ENCODE data around the gene BATF. TPM values are rescaled to one million over a fixed set of nuclear protein-coding genes. Genes with fewer than 3 reads are reported as not detected.

The BATF gene
- total RNA-seq, 2 experiments from 2014 or later, result 74.6 to 81.3 TPM

- DNase-seq (peak; percentile 38), ATAC-seq (no peak)
- H3K4me1 Mint-ChIP-seq, result peaks cover 74% of the 10 kb centered on the region
- H3K36me3 Mint-ChIP-seq, result peaks cover 12% of the 10 kb centered on the region
- H3K4me3 Mint-ChIP-seq, result no peak overlapping the region
- peaks cover 3% of the 10 kb centered on the region for H3K9me3 Mint-ChIP-seq (ENCODE audit: low read depth)
- H3K27me3 Mint-ChIP-seq, result no peaks in the 10 kb centered on the region
- CTCF ChIA-PET, result interaction anchor here (1.1 to 9.1 kb wide), 5 partner anchors 22 to 187 kb away, joined by 3 to 157 read pairs (median 48); no protein-coding TSS in a partner anchor
- H3K27ac Mint-ChIP-seq, result peak overlapping the region; percentile 22
Measured at GRCh38 chr14:75492832-75493591, 29.3 kb upstream of the BATF start.

- Mint-ChIP-seq H3K4me3 (no peak overlapping the region), H3K9me3 (ENCODE audit: low read depth) (peaks cover 3% of the 10 kb centered on the region), H3K27ac (no peak overlapping the region), H3K4me1 (peaks cover 74% of the 10 kb centered on the region), H3K27me3 (no peaks in the 10 kb centered on the region), H3K36me3 (peaks cover 12% of the 10 kb centered on the region)
- CTCF ChIA-PET, result interaction anchor here (1.1 to 9.1 kb wide), 5 partner anchors 22 to 188 kb away, joined by 3 to 157 read pairs (median 51); no protein-coding TSS in a partner anchor
- no peak for ATAC-seq
- DNase-seq, result peak; percentile 40
Measured at GRCh38 chr14:75493592-75494087, 28.6 kb upstream of the BATF start.

- H3K4me3 Mint-ChIP-seq, result no peak overlapping the region
- peaks cover 11% of the 10 kb centered on the region for H3K36me3 Mint-ChIP-seq
- CTCF ChIA-PET, result interaction anchor here (1.4 to 9.1 kb wide), 6 partner anchors 7 to 187 kb away, joined by 4 to 141 read pairs (median 50); partner anchors contain the start of gene BATF
- peaks cover 3% of the 10 kb centered on the region for H3K9me3 Mint-ChIP-seq (ENCODE audit: low read depth)
- DNase-seq (peak; percentile 39), ATAC-seq (no peak)
- H3K27ac Mint-ChIP-seq, result peak overlapping the region; percentile 65
- H3K4me1 Mint-ChIP-seq, result peaks cover 76% of the 10 kb centered on the region
- no peaks in the 10 kb centered on the region for H3K27me3 Mint-ChIP-seq
Measured at GRCh38 chr14:75494896-75495295, 27.4 kb upstream of the BATF start.

- Mint-ChIP-seq H3K4me3 (no peak overlapping the region), H3K9me3 (ENCODE audit: low read depth) (peaks cover 3% of the 10 kb centered on the region), H3K36me3 (peaks cover 10% of the 10 kb centered on the region), H3K27me3 (no peaks in the 10 kb centered on the region), H3K4me1 (peaks cover 73% of the 10 kb centered on the region), H3K27ac (peak overlapping the region; percentile 65)
- ATAC-seq (no peak), DNase-seq (no peak)
- CTCF ChIA-PET, result interaction anchor here (1.0 to 9.1 kb wide), 9 partner anchors 7 to 364 kb away, joined by 3 to 141 read pairs (median 47); partner anchors contain the start of gene BATF
Measured at GRCh38 chr14:75495399-75495798, 26.9 kb upstream of the BATF start.

- peaks cover 6% of the 10 kb centered on the region for H3K36me3 Mint-ChIP-seq
- peak; percentile 34 for DNase-seq
- peak overlapping the region; percentile 93 for H3K27ac Mint-ChIP-seq
- ATAC-seq, result no peak
- H3K4me3 Mint-ChIP-seq, result no peak overlapping the region
- CTCF ChIA-PET, result interaction anchor here (1.0 to 9.1 kb wide), 11 partner anchors 8 to 364 kb away, joined by 3 to 141 read pairs (median 6); partner anchors contain the start of gene BATF
- no peaks in the 10 kb centered on the region for H3K9me3 Mint-ChIP-seq (ENCODE audit: low read depth)
- H3K27me3 Mint-ChIP-seq, result no peaks in the 10 kb centered on the region
- peaks cover 70% of the 10 kb centered on the region for H3K4me1 Mint-ChIP-seq
Measured at GRCh38 chr14:75495882-75496281, 26.4 kb upstream of the BATF start.

- no peak for ATAC-seq
- Mint-ChIP-seq H3K4me3 (no peak overlapping the region), H3K36me3 (peaks cover 5% of the 10 kb centered on the region), H3K4me1 (peaks cover 74% of the 10 kb centered on the region), H3K9me3 (ENCODE audit: low read depth) (no peaks in the 10 kb centered on the region), H3K27me3 (no peaks in the 10 kb centered on the region), H3K27ac (peak overlapping the region; percentile 93)
- CTCF ChIA-PET, result interaction anchor here (1.2 to 9.1 kb wide), 12 partner anchors 9 to 201 kb away, joined by 3 to 141 read pairs (median 5); partner anchors contain the start of gene BATF
- DNase-seq, result no peak
Measured at GRCh38 chr14:75496755-75497154, 25.5 kb upstream of the BATF start.

- H3K4me1 Mint-ChIP-seq, result peaks cover 74% of the 10 kb centered on the region
- no peaks in the 10 kb centered on the region for H3K9me3 Mint-ChIP-seq (ENCODE audit: low read depth)
- peak; percentile 73 for ATAC-seq
- peak overlapping the region; percentile 63 for H3K4me3 Mint-ChIP-seq
- H3K36me3 Mint-ChIP-seq, result peaks cover 6% of the 10 kb centered on the region
- no peaks in the 10 kb centered on the region for H3K27me3 Mint-ChIP-seq
- H3K27ac Mint-ChIP-seq, result peak overlapping the region; percentile 93
- peak; percentile 84 for DNase-seq
- CTCF ChIA-PET, result interaction anchor here (1.2 to 9.1 kb wide), 11 partner anchors 9 to 202 kb away, joined by 3 to 141 read pairs (median 6); partner anchors contain the start of gene BATF
Measured at GRCh38 chr14:75497191-75497590, 25.1 kb upstream of the BATF start.

GRCh38 chr14:75497701-75498100 is 24.6 kb upstream of the BATF start:
- ATAC-seq (no peak), DNase-seq (no peak)
- CTCF ChIA-PET, result interaction anchor here (0.6 to 9.1 kb wide), 11 partner anchors 9 to 190 kb away, joined by 3 to 141 read pairs (median 6); partner anchors contain the start of gene BATF
- peak overlapping the region; percentile 63 for H3K4me3 Mint-ChIP-seq
- H3K9me3 Mint-ChIP-seq (ENCODE audit: low read depth), result no peaks in the 10 kb centered on the region
- peaks cover 7% of the 10 kb centered on the region for H3K36me3 Mint-ChIP-seq
- H3K27me3 Mint-ChIP-seq, result no peaks in the 10 kb centered on the region
- peaks cover 74% of the 10 kb centered on the region for H3K4me1 Mint-ChIP-seq
- peak overlapping the region; percentile 93 for H3K27ac Mint-ChIP-seq

- CTCF ChIA-PET, result interaction anchor here (1.1 to 9.1 kb wide), 10 partner anchors 10 to 368 kb away, joined by 3 to 141 read pairs (median 31); partner anchors contain the start of gene BATF
- peaks cover 7% of the 10 kb centered on the region for H3K36me3 Mint-ChIP-seq
- peaks cover 66% of the 10 kb centered on the region for H3K4me1 Mint-ChIP-seq
Measured at GRCh38 chr14:75499084-75499875, 23.0 kb upstream of the BATF start.

GRCh38 chr14:75501080-75501479 is 21.2 kb upstream of the BATF start:
- no peaks in the 10 kb centered on the region for H3K27me3 Mint-ChIP-seq
- H3K4me3 Mint-ChIP-seq, result no peak overlapping the region
- H3K27ac Mint-ChIP-seq, result no peak overlapping the region
- H3K9me3 Mint-ChIP-seq (ENCODE audit: low read depth), result no peaks in the 10 kb centered on the region
- H3K36me3 Mint-ChIP-seq, result peaks cover 5% of the 10 kb centered on the region
- CTCF ChIA-PET, result interaction anchor here (2.3 to 9.1 kb wide), 3 partner anchors 13 to 28 kb away, joined by 7 to 141 read pairs (median 64); no protein-coding TSS in a partner anchor
- DNase-seq (no peak), ATAC-seq (no peak)
- peaks cover 48% of the 10 kb centered on the region for H3K4me1 Mint-ChIP-seq

More at GRCh38 chr14:75499084-75499875, 23.0 kb upstream of the BATF start:
- no peaks in the 10 kb centered on the region for H3K27me3 Mint-ChIP-seq
- H3K4me3 Mint-ChIP-seq, result peak overlapping the region; percentile 33
- peak overlapping the region; percentile 95 for H3K27ac Mint-ChIP-seq
- peak; percentile 82 for ATAC-seq
- DNase-seq, result peak; percentile 86
- no peaks in the 10 kb centered on the region for H3K9me3 Mint-ChIP-seq (ENCODE audit: low read depth)

- ATAC-seq (no peak), DNase-seq (no peak)
- Mint-ChIP-seq H3K27me3 (no peaks in the 10 kb centered on the region), H3K9me3 (ENCODE audit: low read depth) (peaks cover 8% of the 10 kb centered on the region), H3K4me1 (peaks cover 18% of the 10 kb centered on the region), H3K27ac (no peak overlapping the region), H3K4me3 (no peak overlapping the region), H3K36me3 (peaks cover 18% of the 10 kb centered on the region)
- CTCF ChIA-PET, result no interaction called here
Measured at GRCh38 chr14:75504411-75504810, 17.9 kb upstream of the BATF start.

GRCh38 chr14:75506930-75507329 is 15.3 kb upstream of the BATF start:
- no peak overlapping the region for H3K4me3 Mint-ChIP-seq
- CTCF ChIA-PET, result interaction anchor here (0.7 to 2.3 kb wide), 5 partner anchors 8 to 54 kb away, joined by 4 to 5 read pairs (median 4); no protein-coding TSS in a partner anchor
- peaks cover 35% of the 10 kb centered on the region for H3K36me3 Mint-ChIP-seq
- H3K4me1 Mint-ChIP-seq, result peaks cover 5% of the 10 kb centered on the region
- no peak for DNase-seq
- ATAC-seq, result no peak
- H3K9me3 Mint-ChIP-seq (ENCODE audit: low read depth), result peaks cover 16% of the 10 kb centered on the region
- H3K27me3 Mint-ChIP-seq, result no peaks in the 10 kb centered on the region
- no peak overlapping the region for H3K27ac Mint-ChIP-seq

GRCh38 chr14:75510547-75510946 is 11.7 kb upstream of the BATF start:
- Mint-ChIP-seq H3K4me1 (peaks cover 21% of the 10 kb centered on the region), H3K27me3 (no peaks in the 10 kb centered on the region), H3K27ac (no peak overlapping the region), H3K4me3 (no peak overlapping the region), H3K36me3 (peaks cover 38% of the 10 kb centered on the region), H3K9me3 (ENCODE audit: low read depth) (peaks cover 19% of the 10 kb centered on the region)
- ATAC-seq, result no peak
- no peak for DNase-seq
- CTCF ChIA-PET, result no interaction called here
